Measurements from ENCODE around the gene CCT7.

Gene CCT7

DNA sequence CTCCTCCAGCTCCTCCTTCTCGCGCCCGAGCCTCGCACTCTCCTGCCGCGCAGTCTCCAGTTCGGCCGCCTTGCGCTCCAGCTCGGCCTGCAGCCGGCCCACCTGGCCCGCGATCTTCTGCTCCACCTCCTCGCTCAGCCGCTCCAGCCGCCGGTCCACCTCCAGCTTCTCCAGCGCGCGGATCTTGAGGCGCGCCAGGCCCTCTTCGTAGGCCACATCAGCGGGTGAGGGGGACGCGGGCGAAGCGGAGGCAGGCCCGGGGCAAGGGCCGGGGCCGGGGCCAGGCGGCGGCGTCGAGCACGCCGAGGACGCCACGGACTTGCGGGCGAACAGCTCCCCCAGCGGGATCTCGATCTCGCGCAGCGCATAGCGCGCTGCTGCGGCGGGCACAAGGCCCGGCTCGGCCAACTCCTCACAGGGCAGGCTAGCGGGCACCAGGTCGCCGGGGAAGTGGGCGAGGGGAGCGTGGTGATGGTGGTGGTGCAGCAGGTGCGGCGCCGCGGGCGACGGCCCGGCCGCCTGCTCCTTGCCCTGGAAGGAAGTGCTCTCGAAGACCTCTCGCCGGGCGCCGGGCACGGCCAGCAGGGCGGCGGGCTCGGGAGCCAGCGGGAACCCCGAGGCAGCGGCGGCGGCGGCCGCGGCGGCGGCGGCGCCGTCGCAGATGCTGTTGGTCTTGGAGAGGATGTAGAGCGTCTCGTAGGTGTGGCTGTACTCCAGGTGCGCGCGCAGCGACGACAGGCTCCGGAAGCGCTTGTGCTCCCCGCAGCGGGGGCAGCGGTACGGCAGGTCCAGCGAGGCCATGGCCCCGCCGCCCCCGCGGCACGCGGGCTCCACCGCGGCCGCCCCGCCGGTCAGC, 35.0 kb downstream of the CCT7 start:
- peak; percentile 68 for DNase-seq (ENCODE audit: low read depth)

DNA sequence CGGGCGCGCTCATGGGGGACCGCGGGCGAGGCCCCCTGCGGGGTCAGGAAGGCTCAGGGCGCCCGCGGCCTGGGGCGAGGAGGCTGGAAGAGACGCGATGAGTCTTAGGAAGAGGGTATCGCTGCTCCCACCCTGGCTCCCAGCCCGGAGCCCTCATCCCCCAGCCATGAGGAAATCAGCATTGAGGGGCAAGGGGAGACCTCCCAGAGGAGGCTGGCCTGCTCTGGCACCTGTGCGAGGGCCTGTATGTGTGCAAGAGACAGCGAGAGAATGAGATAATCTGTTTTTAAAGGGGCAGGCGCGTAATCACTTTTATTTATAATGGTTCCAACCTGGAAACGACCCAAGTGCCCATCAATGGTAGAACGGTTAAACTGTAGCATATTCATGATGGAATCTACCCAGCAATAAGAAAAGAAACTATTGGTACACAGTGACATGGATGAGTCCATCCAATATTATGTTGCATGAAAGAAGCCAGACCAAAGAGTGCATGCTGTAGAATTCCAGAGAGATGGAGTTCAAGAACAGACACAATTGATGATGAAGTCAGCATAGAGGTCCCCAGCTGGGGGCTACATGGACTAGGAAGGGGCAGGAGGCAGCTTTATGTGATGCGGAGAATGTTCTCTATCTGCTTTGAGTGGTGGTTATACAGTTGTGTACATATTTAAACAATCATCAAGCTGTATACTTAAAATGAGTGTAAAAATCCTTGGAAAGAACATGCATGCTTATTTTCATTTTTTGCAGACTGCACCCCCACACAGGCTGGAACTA, 35.8 kb downstream of the CCT7 start:
- no peak for DNase-seq (ENCODE audit: low read depth)

DNA sequence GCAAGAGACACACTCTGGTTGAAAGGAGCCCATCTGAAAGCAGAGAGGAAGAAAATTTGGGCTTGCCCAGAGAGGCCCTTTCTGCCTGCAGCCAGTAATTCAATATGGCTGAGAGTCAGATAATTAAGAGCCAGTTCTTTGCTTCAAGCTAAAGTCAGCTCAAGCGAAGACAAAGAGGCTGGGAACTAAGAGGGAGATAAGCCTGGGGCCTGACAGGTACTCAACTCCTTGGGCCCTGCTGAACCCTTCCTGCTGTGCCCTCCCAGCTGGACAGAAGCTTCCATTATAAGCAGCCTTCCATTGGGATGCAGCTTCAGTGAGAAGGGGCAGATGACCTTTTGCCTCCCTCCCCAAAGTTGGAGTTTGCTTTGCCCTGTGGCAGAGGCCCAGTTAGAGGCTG, 38.2 kb downstream of the CCT7 start:
- no peak for DNase-seq (ENCODE audit: low read depth)

DNA sequence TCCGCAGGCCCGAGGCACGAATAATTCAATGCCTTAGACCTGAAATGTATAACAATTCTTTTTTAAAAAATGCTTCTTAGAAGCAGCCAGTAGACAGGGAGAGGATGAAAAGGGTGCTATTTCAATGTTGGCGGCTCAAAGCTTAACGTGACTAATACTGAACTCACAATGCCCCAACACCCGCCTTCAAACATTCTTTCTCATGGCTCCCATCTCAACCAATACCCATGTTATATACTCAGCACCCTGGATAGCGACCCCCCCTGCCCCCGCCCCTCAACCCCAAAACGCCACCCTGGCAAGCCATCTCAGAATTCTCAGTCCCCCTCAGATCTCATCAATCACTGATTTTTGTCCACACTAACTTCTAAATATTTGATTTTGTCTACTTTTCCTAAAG, 45.7 kb downstream of the CCT7 start:
- no peak for DNase-seq (ENCODE audit: low read depth)

DNA sequence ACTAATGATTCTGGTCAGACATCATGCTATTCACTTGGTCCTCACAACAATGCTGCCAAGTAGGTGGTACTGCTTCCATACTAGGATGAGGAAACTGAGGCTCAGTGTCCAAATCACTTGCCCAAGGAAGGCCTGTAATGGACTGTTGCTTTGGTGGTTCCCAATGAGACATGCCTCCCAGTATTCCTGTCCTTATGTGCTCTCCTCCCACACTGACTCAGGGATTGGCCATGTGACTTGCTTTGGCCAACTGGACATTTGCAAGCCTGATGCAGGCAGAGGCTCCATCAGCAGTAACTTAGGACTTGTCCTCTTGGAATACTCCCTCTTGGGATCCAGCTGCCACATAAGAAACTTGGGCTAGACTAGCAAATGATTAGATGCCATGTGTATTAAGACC, 47.1 kb downstream of the CCT7 start:
- no peak for DNase-seq (ENCODE audit: low read depth)

DNA sequence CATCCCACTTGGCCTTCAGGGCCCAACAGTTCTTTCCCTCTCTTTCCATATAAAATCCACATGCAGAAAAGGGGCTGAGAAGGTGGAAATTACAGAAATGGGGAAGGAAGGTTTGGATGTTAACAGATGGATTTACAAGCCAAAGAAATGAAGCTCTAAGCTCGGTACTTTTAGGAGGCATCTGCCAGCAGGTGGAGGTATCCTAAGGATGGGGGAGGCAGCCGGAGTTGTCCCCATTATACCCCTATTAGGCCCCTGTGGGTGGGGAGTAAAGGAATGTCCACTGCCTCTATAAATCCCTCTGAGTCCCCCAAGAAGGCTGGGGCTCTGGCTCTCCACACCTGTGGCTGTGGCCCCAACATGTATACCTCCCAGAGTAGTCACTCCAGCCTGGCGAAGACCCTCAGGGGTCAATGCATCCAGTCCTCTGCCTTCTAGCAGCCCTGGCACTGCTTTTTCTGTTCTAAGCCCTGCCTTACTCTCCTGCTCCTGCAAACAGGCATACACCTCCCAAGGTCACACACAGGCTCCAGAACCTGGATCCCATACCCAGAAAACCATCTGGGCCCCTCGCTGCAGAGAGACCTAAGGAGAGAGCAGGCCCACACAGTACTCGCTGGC, 48.9 kb downstream of the CCT7 start:
- DNase-seq (ENCODE audit: low read depth) = no peak

DNA sequence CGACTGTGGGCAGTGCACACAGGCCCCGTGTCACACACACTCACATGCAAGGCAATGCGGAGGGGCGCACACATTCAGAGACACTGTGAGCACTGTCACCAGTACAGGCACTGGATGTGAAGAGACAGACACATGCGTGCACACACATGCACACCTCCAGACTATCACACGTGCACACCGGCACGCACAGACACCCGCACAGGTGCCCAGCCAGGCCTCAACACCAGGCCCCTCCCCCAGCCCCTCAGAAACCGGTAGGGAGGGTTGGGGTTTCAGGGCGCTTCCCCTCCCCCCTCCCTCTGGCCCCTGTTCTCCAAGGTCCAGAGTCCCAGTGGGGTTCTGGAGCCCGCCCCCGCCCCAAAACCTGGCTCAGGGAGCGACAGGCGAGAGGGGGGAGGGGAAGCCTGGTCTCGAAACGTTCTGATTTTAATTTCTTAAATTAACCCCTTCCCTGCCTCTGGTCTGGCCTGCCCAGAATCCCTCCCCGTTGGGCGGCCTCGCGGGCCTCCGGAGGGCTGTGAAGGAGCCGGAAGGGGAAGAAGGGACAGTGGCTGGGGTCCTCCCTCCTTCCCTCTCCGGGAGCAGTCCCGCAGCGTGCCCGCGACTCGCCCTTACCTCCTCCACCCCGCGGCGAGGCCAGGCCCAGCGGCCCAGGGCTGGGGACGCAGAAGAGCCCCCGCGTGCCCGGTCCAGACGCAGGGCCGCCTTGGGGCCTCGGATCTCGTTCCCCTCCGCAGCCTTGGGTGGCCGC, 49.6 kb downstream of the CCT7 start:
- DNase-seq (ENCODE audit: low read depth) = no peak

DNA sequence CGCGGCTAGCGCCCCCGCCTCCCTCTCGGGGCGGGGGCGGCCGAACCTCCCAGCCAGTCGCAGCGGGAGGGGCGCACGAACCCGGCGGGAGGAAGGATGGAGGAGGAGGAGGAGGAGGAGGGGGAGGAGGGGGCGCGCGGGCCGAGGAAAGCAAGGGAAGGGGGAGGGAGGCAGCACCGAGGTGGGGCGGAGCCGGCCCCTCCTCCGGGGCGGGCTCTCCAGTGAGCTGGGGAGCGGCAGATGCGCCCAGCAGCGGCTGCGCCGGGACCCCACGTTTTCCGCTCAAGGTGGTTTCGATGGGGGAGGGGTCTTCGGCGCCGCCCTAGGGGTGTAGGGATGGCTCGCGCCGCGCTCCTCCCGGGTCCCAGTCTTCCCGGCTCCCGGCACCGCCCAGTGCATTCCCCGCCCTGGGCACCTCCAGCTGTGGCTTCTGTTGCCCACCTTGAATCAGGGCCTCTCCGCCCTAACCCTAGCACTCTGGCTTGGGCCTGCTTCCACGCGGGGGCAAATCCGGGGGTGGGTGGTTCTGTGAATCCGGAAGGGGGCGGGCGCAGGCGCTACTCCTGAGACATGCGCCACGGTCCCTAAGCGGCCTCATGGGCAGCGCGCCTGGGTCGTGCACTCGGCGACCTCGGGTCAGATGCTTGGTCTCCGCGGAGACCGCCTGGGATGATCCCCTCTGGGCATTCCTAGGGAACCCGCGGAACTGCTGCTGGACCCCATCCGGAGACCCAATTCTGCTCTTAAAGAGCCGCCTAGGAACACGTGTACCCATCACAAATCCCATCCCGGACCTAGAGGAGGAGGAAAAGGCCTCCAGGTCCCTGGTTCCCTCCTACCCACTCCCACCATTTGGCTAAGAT, 50.4 kb downstream of the CCT7 start, which contains the start of gene FBXO41:
Gene FBXO41, minus strand, starts transcription at position 183 of the 863 bp plus-strand sequence. CDS start 14,848 bp downstream, outside the sequence.
- peak; percentile 52 for DNase-seq (ENCODE audit: low read depth)

DNA sequence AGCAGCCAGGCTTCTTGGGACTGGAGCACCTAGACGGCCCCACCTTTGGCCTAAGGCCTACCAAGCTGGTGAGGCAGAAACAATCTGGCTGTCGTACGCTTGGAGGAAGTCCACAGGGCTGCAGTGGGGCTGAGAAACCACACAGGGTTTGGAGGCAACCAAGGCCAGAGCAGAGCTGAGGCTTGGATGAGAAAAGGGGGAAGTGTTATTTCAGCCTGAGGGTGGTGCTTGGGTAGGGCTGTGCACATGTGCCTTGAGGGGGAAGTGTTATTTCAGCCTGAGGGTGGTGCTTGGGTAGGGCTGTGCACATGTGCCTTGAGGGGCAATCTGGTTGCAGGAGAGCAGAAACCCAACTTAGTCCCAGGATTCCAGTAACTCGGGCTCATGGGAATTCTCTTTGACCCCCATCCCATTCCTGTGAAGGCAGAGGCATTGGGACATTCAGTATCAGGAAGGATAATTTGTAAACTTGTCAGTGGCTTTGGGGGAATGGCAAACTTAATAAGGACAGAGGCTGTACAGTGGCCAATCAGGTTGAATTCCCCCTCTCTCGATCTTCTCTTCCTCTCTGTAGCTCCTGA, 51.1 kb downstream of the CCT7 start:
- DNase-seq (ENCODE audit: low read depth) = no peak

DNA sequence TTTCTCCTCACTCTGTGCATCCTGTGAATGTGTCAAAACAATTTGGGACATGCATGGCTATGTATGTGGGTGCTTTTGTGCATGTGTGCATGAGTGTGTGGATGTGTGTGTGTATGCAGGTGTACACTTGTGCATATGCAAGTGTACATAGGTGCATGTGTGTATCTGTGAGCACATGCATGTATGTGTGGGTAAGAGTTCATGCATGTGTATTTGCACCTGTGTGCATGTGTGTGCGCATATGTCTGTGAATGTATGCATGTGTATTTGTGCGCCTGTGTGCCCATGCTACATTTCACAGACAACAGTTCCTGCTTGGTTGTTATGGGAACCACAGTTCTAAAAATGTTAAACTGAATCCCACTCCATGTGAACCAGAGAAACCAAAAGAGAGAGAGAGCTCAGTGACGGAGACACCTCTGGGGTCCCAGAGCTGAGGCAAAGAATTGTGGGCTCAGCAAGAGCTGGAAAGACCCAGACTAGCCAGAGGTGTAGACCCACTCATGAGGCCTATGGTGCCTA, 52.1 kb downstream of the CCT7 start:
- DNase-seq (ENCODE audit: low read depth) = no peak

DNA sequence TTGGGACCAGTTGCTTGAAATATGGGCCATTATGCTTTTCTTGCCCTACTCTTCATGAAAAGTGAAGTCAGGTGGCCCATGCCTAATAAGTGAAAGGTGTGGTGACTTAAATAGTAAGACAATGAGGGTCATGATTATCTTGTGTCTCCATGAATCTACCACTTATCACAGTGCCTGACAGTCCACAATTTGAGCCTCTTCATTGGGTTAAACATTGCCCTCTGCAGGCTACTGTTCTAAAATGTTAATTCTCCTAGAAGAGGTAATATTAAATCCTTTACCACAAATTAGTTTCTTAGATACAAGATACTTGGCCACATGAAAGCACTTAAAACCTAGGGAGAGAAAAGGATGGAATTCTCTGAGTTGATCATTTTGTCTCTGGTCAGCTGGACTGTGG, 55.2 kb downstream of the CCT7 start:
- DNase-seq (ENCODE audit: low read depth) = no peak

DNA sequence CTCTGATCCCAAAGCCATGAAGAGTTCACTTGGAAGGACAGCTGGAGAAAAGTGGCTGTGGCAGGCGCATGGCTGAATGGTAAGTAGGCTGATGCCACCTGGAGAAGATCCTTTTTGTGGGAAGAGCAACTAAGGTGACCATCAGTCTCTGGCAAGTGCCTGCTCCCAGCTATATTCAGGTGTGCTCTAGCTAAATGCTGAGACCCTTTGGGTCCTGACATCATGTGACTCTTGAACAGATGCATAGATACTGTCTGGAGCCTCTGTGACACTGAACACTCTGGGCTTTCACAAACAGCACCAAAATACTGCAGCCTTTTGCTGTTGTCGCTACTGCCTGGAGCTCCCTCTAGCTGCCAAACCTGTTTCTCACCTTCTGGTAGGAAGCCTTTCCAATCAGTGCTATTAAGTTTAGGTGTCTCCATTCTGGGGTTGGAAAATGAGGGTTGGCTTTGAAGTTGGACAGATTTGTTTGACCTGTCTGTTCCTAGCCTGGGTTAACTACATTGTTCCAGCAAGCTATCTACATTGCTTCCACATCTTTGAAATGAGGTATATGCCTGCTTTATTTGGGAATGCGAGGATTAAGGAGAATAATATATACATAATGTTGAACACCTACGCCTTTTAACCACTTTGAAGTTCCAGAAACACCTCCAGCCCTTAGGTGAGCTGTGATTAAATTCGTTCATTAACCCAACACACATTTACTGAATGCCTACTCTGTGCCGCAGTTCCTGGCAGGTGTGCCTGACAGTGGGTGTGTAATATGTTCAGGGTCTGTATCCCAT, 56.1 kb downstream of the CCT7 start:
- no peak for DNase-seq (ENCODE audit: low read depth)

DNA sequence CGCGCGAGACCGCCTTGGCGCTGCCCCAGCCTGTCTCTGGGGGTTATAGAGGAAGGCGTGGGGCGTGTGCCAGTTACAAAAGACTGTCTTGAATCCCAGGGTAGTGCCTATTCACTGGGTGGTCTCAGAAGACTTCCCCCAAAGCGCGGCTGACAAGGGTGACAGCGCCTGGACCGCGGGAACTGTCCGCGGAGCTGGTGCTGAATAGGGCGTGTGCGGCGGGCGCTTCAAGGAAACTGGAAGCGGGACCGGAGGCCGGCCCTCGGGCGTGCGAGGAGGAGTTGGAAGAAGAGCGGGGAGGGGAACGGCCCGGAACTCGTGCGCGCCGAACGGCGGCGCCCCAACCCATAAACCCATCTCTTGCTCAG, 57.0 kb downstream of the CCT7 start:
- peak; percentile 43 for DNase-seq (ENCODE audit: low read depth)

DNA sequence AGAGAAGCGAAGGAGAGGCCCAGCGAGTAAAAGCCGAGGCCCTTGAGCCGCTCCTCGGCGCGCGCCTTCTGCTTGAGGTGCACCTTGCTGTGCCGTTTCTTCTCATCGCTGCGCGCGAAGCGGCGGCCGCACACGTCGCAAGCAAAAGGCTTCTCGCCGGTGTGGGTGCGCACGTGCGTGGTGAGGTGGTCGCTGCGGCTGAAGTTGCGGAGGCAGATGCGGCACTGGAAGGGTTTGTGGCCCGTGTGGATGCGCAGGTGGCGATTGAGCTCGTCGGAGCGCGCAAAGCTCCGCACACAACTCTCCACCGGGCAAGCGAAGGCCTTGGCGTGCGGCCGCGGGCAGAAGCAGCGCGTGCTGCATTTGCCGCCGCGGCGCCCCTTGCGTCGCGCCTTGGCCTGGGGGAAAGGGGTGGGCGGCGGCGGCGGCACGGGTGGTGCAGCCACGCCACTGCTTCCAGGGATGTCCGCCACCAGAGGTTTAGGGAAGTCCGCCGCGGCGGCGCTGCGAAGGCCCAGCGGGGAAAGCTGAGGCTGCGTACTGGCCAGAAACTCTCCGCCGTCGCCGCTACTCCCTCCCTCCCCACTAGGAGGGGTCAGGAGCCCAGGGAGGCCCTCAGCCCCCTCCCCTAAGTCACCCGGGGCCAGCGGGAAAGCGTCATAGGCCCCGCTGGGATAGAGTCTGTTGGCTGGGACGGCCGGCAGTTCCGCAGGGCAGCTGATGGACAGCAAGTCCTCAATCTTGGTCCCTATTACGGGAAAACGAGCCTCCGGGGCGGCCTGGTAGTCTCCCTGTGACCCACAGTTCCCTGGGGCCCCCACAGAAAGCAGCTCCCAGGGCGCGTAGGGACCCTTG, 57.6 kb downstream of the CCT7 start:
- no peak for DNase-seq (ENCODE audit: low read depth)

DNA sequence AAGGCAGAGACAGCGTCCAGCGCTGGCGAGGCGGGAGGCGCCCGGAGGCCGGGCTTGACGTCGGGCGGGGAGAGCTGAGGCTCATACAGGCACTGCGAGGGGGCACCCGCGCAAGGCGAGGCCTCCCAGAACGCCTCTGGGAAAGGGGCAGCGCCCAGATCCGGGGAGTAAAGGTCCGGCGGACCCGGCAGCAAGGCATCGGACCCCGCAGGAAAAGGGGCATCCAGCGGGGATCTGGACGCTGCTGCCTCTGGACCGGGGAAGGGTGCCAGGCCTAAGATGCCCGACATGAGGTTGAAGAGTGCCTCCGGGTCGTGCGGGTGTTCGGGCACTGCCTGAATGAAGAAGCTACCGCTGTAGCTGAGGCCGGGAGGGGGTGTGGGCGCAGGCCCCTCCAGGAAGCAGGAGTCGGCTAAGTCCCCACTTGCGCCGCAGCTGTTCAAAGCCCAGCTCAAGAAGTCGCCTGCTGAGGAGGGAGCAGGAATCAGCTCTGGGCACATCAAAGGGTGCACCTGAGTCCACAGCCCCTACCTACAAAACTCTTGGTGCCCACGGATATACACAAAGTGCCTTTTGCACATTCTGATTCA, 58.3 kb downstream of the CCT7 start:
- no peak for DNase-seq (ENCODE audit: low read depth)

DNA sequence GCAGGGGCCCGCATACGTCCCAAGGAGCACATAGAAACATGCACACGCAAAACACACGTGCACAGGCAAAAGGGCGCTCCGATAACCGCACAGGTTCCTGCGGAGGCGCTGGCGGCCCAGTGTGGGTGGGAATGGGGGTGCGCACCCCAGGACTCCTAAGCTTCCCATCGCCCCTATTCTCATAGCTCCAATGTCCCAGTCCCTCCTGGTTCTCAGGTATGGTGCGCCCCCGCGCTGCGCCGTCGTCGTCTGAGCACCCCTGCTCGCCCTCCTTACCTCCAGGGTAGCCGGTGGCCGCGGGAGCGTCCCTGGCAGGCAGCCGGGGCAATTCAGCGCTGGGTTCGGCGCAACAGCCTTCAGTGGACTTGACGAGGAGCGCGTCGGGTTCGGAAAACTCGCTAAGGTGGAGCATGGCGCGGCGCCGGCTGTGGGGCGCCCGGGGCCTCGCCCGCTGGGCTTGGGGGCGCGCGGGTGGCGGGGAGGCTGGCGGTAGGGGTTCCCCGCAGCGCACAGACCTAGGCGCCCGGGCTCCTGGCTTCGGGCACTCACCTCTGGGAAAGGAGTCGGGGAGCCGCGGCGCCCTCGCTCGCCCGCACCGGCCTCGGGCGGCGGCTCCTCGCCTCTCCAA, 58.9 kb downstream of the CCT7 start:
- DNase-seq (ENCODE audit: low read depth) = no peak

DNA sequence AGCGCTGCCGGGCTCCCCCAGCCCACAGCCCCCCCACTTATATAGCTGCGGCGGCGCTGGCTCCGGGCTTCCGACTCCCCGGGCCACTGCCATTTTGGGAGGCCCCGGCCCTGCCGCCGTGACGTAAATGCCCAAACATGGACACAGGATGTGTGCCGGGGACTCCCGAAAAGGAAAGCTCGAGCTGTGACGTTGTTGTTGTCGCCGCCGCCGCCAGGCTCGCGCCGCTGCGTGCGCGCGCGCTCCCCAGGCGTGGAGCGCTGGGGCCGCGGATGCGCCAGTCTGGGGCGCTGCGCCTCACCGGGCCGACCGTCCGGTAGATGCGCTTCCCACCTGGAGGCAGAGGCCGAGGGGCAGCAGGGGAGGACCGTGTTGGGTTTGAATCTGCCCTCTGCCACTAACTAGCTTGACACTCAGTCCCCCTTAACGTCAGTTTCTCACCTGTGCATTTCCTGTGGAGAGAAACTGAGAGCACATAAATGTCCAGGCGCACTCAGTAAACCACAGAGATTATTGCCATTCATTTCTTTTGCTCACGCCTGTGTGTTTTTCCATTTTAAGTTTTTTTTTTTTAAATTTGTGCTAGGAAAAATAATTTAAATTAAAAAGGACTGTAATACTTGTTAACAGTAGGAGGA, 59.5 kb downstream of the CCT7 start, which contains the start of gene EGR4:
Gene EGR4, minus strand, starts transcription at position 15 of the 638 bp plus-strand sequence. CDS start 231 bp downstream, outside the sequence.
- DNase-seq (ENCODE audit: low read depth) = peak; percentile 78

Data from activated T-cell treated with anti-CD3 and anti-CD28 coated beads for 1 hour (primary cell).